Esophagus (tissue), 2 donors: ENCODE data around the gene CAPN3. TPM values are rescaled to one million over a fixed set of nuclear protein-coding genes. Genes with fewer than 3 reads are reported as not detected.
"Not testable (repeated sequence)": the region's sequence is repeated elsewhere in the genome, so short reads cannot be mapped to it uniquely, and the experiment has no call there.

Source experiments
- H3K27ac ChIP-seq, 2 donors: one replicate each; pipeline ENCODE4 v1.5.1; 2013; ENCODE audit warnings: low read depth in 2 of 2, mild to moderate bottlenecking in 2 of 2, inconsistent platforms in 1 of 2, low read length in 1 of 2, moderate library complexity in 1 of 2
- H3K27me3 ChIP-seq, 2 donors: one replicate each; pipeline ENCODE4 v1.6.1; 2013; ENCODE audit warnings: low read length in 2 of 2, control low read depth in 1 of 2, mild to moderate bottlenecking in 1 of 2; ENCODE audit not compliant: insufficient read depth in 2 of 2, control insufficient read depth in 1 of 2
- H3K36me3 ChIP-seq, 2 donors: one replicate each; pipeline ENCODE4 v1.6.1; 2013; ENCODE audit warnings: low read length in 1 of 2; ENCODE audit not compliant: control insufficient read depth in 2 of 2, insufficient read depth in 2 of 2
- H3K4me1 ChIP-seq, 2 donors: one replicate each; pipeline ENCODE4 v1.6.1; 2013; ENCODE audit warnings: low read length in 1 of 2; ENCODE audit not compliant: control insufficient read depth in 2 of 2, insufficient read depth in 2 of 2
- H3K4me3 ChIP-seq, 2 donors: one replicate each; pipeline ENCODE4 v1.5.1; 2013; ENCODE audit warnings: low read length in 2 of 2, mild to moderate bottlenecking in 2 of 2, low read depth in 1 of 2, moderate library complexity in 1 of 2
- H3K9me3 ChIP-seq, 2 donors: one replicate each; pipeline ENCODE4 v1.6.1; 2013; ENCODE audit warnings: mild to moderate bottlenecking in 2 of 2, low read depth in 1 of 2, low read length in 1 of 2, moderate library complexity in 1 of 2; ENCODE audit not compliant: control insufficient read depth in 2 of 2, insufficient read depth in 1 of 2
- WGBS, 2 donors: extraction: QIAGEN DNeasy Blood & Tissue Kit; methylation state at CpG; one replicate each; pipeline ENCODE4 v1.1.7; 2013; 5-methylcytosine and 5-hydroxymethylcytosine counted together
- polyA plus RNA-seq, 2 donors: library from polyadenylated mRNA; stranded (reverse); fragments of 200-250 nt; gene quantifications; one replicate each; pipeline ENCODE4 v1.2.3, GENCODE V29; 2013
- donor health status: healthy with polysubstance abuse.
- donor health status: Bipolar disorder and iron deficiency.

CAPN3 gene
- polyA plus RNA-seq = 10 to 100 TPM in 1 of 2 donors, 1 to 10 TPM in 1; 7.4 to 25.8 TPM

DNA sequence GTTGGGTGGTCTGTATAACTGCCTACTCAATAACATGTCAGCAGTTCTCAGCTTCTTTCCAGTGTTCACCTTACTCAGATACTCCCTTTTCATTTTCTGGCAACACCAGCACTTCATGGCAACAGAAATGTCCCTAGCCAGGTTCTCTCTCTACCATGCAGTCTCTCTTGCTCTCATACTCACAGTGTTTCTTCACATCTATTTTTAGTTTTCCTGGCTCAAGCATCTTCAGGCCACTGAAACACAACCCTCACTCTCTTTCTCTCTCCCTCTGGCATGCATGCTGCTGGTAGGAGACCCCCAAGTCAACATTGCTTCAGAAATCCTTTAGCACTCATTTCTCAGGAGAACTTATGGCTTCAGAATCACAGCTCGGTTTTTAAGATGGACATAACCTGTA is at the start of gene CAPN3:
Gene CAPN3, plus strand, starts transcription at position 253 of the 400 bp plus-strand sequence. CDS start 305 bp downstream, outside the sequence.
- Histone ChIP-seq H3K4me3 (no peak within 1 kb of the TSS), H3K9me3 (no peaks in the 10 kb centered on the region), H3K4me1 (no peaks in the 10 kb centered on the region), H3K36me3 (peaks cover 3 to 5% of the 10 kb centered on the region in 2 donors), H3K27ac (no peak within 1 kb of the TSS), H3K27me3 (no peaks in the 10 kb centered on the region)
- WGBS, 2 donors = 80 to 87% methylated on average over 1 of the region's 1 CpG

GRCh38 chr15:42313463-42313862 is 45.8 kb upstream of the CAPN3 start:
- no peak overlapping the region for H3K27ac ChIP-seq
- H3K4me1 ChIP-seq = no peaks in the 10 kb centered on the region
- no peaks in the 10 kb centered on the region for H3K9me3 ChIP-seq
- H3K36me3 ChIP-seq = peaks cover 0 to 9% of the 10 kb centered on the region in 2 donors
- H3K4me3 ChIP-seq = no peak overlapping the region
- no peaks in the 10 kb centered on the region for H3K27me3 ChIP-seq
- 41 to 51% methylated on average over 3 of the region's 3 CpGs for whole genome bisulfite sequencing, 2 donors

DNA sequence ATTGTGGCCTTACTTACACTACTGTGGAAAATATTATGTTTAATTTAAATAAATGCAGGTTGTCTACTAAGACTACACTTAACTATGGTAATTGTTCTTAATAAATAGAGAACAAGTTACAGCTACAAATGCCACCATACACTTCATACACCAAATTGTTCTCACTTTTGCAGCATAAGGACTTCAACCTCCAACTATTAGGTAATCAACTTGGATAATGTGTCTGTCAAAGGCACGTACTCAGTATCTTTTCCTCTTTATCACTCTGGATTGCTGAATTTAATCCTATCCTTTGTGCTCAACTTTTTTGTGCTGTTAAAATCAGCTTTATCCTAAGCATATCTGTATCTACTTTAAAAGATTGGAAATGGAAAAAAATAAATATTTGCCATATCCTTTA is 44.5 kb upstream of the CAPN3 start:
- Histone ChIP-seq H3K4me1 (no peaks in the 10 kb centered on the region), H3K36me3 (peaks cover 0 to 9% of the 10 kb centered on the region in 2 donors), H3K9me3 (no peaks in the 10 kb centered on the region), H3K27me3 (no peaks in the 10 kb centered on the region), H3K4me3 (no peak overlapping the region), H3K27ac (no peak overlapping the region)
- WGBS, 2 donors = 79 to 96% methylated on average over 1 of the region's 1 CpG

DNA sequence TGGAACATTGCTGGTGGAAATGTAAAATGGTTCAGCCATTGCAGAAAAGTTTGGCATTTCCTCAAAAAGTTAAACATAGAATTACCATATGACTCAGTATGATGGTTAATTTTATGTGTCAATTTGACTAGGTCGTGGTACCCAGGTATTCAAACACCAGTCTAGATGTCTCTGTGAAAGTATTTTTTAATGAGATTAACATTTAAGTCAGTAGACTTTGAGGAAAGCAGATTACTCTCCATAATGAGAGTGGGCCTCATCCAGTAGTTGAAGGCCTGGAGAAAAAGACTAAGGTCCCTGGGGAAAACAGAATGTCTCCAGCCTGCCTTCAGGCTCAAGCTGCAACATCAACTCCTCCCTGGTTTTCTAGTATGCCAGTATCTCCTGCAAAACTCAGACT is 43.8 kb upstream of the CAPN3 start:
- 55 to 65% methylated on average over 1 of the region's 1 CpG for WGBS, 2 donors
- no peaks in the 10 kb centered on the region for H3K27me3 ChIP-seq
- no peak overlapping the region for H3K4me3 ChIP-seq
- H3K9me3 ChIP-seq = no peaks in the 10 kb centered on the region
- H3K27ac ChIP-seq = no peak overlapping the region
- peaks cover 0 to 2% of the 10 kb centered on the region in 2 donors for H3K36me3 ChIP-seq
- no peaks in the 10 kb centered on the region for H3K4me1 ChIP-seq

- not testable (repeated sequence) for H3K27me3 ChIP-seq, H3K36me3 ChIP-seq, H3K4me1 ChIP-seq, H3K9me3 ChIP-seq, H3K27ac ChIP-seq, H3K4me3 ChIP-seq
- WGBS, 2 donors = 69 to 73% methylated on average over 11 of the region's 11 CpGs
These were observed 43.0 kb upstream of the CAPN3 start for GRCh38 chr15:42316282-42316805.

DNA sequence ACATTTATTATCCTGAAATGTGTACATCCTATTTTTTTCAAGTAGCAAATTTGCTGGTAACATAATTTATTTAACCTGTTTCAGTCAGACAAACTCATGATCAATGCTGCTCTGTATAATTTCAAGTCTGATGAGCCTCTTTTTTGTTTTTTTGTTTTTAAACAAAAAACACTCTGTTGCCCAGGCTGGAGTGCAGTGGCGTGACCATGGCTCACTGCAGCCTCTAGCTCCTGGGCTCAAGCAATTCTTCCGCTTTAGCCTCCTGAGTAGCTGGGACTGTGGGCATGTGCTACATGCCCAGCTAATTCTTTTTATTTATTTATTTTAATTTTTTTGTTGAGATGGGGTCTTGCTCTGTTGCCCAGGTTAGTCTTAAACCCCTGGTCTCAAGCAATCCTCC is 40.1 kb upstream of the CAPN3 start:
- Histone ChIP-seq H3K9me3 (no peaks in the 10 kb centered on the region), H3K27ac (no peak overlapping the region), H3K36me3 (peaks cover 0 to 5% of the 10 kb centered on the region in 2 donors), H3K4me3 (no peak overlapping the region), H3K4me1 (no peaks in the 10 kb centered on the region), H3K27me3 (no peaks in the 10 kb centered on the region)
- 98 to 100% methylated on average over 2 of the region's 2 CpGs for WGBS, 2 donors

- Histone ChIP-seq H3K4me1 (no peaks in the 10 kb centered on the region), H3K27ac (no peak overlapping the region), H3K9me3 (no peaks in the 10 kb centered on the region), H3K27me3 (no peaks in the 10 kb centered on the region), H3K36me3 (peaks cover 3 to 8% of the 10 kb centered on the region in 2 donors), H3K4me3 (no peak overlapping the region)
- WGBS, 2 donors = 68 to 76% methylated on average over 4 of the region's 4 CpGs
These were observed 35.0 kb upstream of the CAPN3 start for GRCh38 chr15:42324308-42324707.

- Histone ChIP-seq H3K9me3 (peaks cover 0 to 2% of the 10 kb centered on the region in 2 donors), H3K27ac (no peak overlapping the region), H3K36me3 (peaks cover 3 to 4% of the 10 kb centered on the region in 2 donors), H3K27me3 (no peaks in the 10 kb centered on the region), H3K4me1 (no peaks in the 10 kb centered on the region), H3K4me3 (no peak overlapping the region)
- WGBS, 2 donors = 81 to 84% methylated on average over 2 of the region's 2 CpGs
These were observed 30.1 kb upstream of the CAPN3 start for GRCh38 chr15:42329161-42329560.

DNA sequence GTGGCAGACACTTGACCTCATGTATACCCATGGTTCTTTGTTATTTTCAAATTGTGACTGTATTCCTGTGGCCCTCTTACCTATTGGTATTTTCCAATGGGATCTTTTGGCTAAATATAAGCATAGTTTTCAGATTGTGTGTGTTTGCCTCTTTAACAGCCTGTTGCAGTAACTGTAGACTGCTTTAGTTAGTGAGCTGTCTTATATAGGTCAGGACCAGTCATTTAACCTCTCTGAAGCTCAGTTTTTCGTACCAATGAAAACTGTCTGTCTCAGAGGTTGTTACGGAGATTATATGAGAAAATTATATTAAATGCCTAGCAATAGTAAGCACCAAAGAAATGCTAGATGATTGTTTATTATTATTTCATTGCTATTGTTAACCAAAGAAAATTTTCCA is 29.3 kb upstream of the CAPN3 start:
- no peak overlapping the region for H3K27ac ChIP-seq
- H3K36me3 ChIP-seq = peaks cover 3 to 4% of the 10 kb centered on the region in 2 donors
- H3K9me3 ChIP-seq = peaks cover 0 to 3% of the 10 kb centered on the region in 2 donors
- H3K4me1 ChIP-seq = no peaks in the 10 kb centered on the region
- 83 to 98% methylated on average over 2 of the region's 2 CpGs for WGBS, 2 donors
- H3K4me3 ChIP-seq = no peak overlapping the region
- no peaks in the 10 kb centered on the region for H3K27me3 ChIP-seq

DNA sequence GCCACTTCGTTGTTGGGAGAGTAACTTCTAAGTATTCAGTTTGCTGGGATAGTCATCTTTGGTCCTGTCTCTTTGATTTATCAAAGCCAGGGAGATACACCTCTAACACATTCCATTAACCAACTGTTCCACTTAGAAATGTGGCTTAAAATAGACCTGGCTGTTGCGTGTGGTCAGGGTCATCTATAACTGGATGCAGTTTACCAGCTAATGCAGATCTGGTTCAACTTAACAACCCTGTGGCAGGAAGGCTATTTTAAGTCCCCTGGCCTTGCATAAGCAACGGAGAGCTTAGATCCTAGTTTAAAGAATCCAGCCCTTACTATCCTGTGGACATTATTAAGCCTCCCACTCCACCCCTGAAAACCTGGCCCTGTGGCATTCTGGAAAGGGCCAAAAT is 28.1 kb upstream of the CAPN3 start:
- Histone ChIP-seq H3K27me3 (no peaks in the 10 kb centered on the region), H3K36me3 (peaks cover 0 to 1% of the 10 kb centered on the region in 2 donors), H3K27ac (no peak overlapping the region), H3K4me1 (no peaks in the 10 kb centered on the region), H3K4me3 (no peak overlapping the region), H3K9me3 (peaks cover 0 to 3% of the 10 kb centered on the region in 2 donors)
- 89 to 91% methylated on average over 3 of the region's 3 CpGs for WGBS, 2 donors
